Measurements from ENCODE around the gene CYTH3.

- TF ChIP-seq SPI1 (IDR thresholded peaks at IDR 0.05; ENCODE audit: low read depth, low read length) (no peak), POLR2A (IDR thresholded peaks at IDR 0.05; ENCODE audit: low read depth, low read length) (no peak), POLR2AphosphoS5 (IDR thresholded peaks at IDR 0.05; ENCODE audit: low read depth, low read length) (0 out of 2 replicates have a peak, but pooled peaks have one; percentile 4)
Observed at GRCh38 chr7:6166443-6166891, 106.0 kb downstream of the CYTH3 start.
